ENCODE results near the gene CAMSAP1.

Gene CAMSAP1

DNA sequence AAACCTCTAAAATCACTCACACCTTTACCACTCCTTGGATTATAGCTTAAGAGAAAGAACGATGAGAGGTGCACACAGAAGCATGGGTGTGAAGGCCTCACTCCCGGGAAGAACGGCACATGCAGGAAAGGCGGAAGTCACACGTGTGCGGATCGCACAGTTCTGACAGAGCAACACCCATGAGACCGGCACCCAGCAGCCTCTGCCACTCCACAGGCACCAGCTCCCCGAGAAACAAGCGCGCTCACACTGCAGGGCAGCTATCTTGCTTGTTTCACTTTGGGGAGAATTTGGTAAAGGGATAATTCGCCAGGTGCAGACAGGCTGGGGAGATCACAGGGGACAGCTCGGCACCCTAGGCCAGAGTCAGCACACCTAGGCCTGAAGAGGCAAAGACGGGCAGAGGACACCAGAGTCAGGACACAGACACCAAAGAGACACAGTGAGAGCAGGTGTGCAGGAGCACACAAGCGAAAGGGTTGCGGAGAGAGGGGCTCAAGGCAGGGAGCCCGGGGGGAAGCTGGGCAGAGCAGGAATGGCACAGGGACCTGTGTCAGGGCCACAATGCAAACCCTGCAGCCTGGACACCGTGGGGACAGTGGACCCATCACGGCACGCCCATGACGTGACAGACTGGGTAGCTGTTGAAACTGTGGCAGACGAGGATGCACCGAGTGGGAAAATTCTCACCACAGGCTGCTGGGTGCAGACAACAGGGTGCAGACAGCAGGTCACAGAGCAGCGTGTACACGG is 81.7 kb downstream of the CAMSAP1 start:
- peaks cover 6% of the 10 kb centered on the region for H3K4me1 Mint-ChIP-seq
- no peak overlapping the region for H3K27ac Mint-ChIP-seq
- DNase-seq (ENCODE audit: low spot score in 2 of 2), result no peak
- H3K4me3 Mint-ChIP-seq, result no peak overlapping the region
- H3K9me3 Mint-ChIP-seq, result peaks cover 3% of the 10 kb centered on the region
- peaks cover 55% of the 10 kb centered on the region for H3K36me3 Mint-ChIP-seq
- no peaks in the 10 kb centered on the region for H3K27me3 Mint-ChIP-seq
- no peak for ATAC-seq (ENCODE audit: low read depth)

GRCh38 chr9:135823036-135823435 is 84.3 kb downstream of the CAMSAP1 start:
- H3K36me3 Mint-ChIP-seq, result peaks cover 48% of the 10 kb centered on the region

GRCh38 chr9:135822374-135822755 is 85.0 kb downstream of the CAMSAP1 start:
- H3K9me3 Mint-ChIP-seq, result no peaks in the 10 kb centered on the region
- H3K27ac Mint-ChIP-seq, result no peak overlapping the region
- no peak overlapping the region for H3K4me3 Mint-ChIP-seq
- H3K27me3 Mint-ChIP-seq, result no peaks in the 10 kb centered on the region
- H3K36me3 Mint-ChIP-seq, result peaks cover 49% of the 10 kb centered on the region
- peaks cover 2% of the 10 kb centered on the region for H3K4me1 Mint-ChIP-seq
- DNase-seq (ENCODE audit: low spot score in 2 of 2), result no peak
- no peak for ATAC-seq (ENCODE audit: low read depth)

More at GRCh38 chr9:135823036-135823435, 84.3 kb downstream of the CAMSAP1 start:
- H3K9me3 Mint-ChIP-seq, result peaks cover under 1% of the 10 kb centered on the region
- peaks cover 3% of the 10 kb centered on the region for H3K4me1 Mint-ChIP-seq
- no peaks in the 10 kb centered on the region for H3K27me3 Mint-ChIP-seq
- H3K4me3 Mint-ChIP-seq, result no peak overlapping the region
- H3K27ac Mint-ChIP-seq, result no peak overlapping the region
- ATAC-seq (ENCODE audit: low read depth) (no peak), DNase-seq (ENCODE audit: low spot score in 2 of 2) (no peak)

DNA sequence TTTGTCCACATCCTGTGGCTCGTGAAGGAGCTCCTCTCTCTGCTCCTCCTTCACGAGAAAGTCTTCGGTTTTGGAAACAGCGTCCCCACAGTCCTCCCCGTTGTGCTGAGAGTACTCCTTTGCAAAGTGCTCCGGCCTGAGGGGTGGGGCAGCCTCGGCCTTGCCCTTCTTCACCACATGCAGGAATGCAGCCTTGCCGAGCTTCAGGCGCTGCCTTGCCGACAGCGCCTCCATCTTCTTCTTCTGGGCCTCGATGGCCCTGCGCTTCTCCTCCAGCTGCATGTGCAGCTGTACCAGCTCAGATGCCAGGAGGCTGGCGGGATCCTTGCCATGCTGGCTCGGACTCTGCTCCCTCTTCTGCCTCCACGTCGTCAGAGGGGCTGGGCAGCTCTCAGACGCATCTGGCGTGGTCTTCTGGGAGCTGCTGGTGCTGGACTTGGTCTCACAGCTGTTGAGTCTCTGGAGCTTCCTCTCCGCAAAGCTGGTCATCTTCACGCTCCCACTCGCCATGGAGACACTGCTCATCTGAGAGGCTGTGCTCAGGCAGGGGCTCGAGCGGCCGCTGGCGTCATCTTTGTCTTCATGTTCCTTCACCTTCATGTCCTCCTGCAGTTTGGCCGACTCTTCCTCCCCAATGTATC is 85.5 kb downstream of the CAMSAP1 start:
- H3K4me3 Mint-ChIP-seq, result no peak overlapping the region
- DNase-seq (ENCODE audit: low spot score in 2 of 2) (no peak), ATAC-seq (ENCODE audit: low read depth) (no peak)
- no peak overlapping the region for H3K27ac Mint-ChIP-seq
- no peaks in the 10 kb centered on the region for H3K27me3 Mint-ChIP-seq
- peaks cover 52% of the 10 kb centered on the region for H3K36me3 Mint-ChIP-seq
- no peaks in the 10 kb centered on the region for H3K9me3 Mint-ChIP-seq
- peaks cover 2% of the 10 kb centered on the region for H3K4me1 Mint-ChIP-seq

DNA sequence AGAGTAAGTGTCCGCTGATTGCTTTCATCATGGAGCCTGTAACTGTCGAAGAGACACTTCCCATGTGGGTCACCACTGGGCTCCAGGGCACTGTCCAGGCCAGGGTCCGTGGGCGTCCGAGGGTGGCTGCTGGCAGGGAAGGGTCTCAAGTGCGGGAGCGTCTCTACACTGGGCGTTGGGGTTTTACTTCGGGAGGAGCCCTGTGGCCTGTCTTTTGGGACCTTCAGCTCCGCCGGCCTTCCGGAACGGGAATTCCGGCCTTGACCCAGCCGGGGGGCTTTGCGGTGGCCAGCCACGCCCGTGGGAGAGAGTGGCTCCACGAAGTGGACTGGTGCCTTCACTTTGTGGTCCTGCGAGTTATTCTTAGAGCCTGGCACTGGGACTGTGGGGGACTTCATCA is 86.2 kb downstream of the CAMSAP1 start:
- H3K4me3 Mint-ChIP-seq, result no peak overlapping the region
- no peak overlapping the region for H3K27ac Mint-ChIP-seq
- H3K27me3 Mint-ChIP-seq, result no peaks in the 10 kb centered on the region
- no peaks in the 10 kb centered on the region for H3K9me3 Mint-ChIP-seq
- DNase-seq (ENCODE audit: low spot score in 2 of 2) (no peak), ATAC-seq (ENCODE audit: low read depth) (no peak)
- H3K4me1 Mint-ChIP-seq, result peaks cover 2% of the 10 kb centered on the region
- H3K36me3 Mint-ChIP-seq, result peaks cover 52% of the 10 kb centered on the region

DNA sequence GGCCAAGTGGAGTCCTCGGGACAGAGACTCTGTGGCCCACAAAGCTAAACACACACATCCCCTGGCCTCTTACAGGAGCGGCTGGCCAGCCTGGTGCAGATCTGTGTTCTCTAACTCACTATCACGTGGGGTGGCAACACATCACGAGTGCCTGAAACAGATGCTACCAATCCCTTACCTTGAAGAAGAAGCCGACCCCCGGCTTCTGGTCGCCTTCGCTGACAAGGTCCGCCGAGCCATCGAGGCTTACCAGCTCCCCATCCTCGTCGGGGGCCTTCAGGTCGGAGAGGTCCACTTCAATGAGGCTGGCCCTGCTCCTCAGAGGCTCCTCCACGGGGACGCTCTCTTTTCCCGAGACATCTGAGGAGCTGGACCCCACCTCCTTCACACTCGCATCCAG is 86.7 kb downstream of the CAMSAP1 start:
- no peak for DNase-seq (ENCODE audit: low spot score in 2 of 2)
- H3K4me1 Mint-ChIP-seq, result peaks cover 2% of the 10 kb centered on the region
- H3K36me3 Mint-ChIP-seq, result peaks cover 56% of the 10 kb centered on the region
- ATAC-seq (ENCODE audit: low read depth), result no peak
- H3K27ac Mint-ChIP-seq, result no peak overlapping the region
- no peaks in the 10 kb centered on the region for H3K27me3 Mint-ChIP-seq
- H3K4me3 Mint-ChIP-seq, result no peak overlapping the region
- no peaks in the 10 kb centered on the region for H3K9me3 Mint-ChIP-seq

GRCh38 chr9:135819905-135820304 is 87.4 kb downstream of the CAMSAP1 start:
- ATAC-seq (ENCODE audit: low read depth) (no peak), DNase-seq (ENCODE audit: low spot score in 2 of 2) (no peak)
- H3K27me3 Mint-ChIP-seq, result no peaks in the 10 kb centered on the region
- H3K4me3 Mint-ChIP-seq, result no peak overlapping the region
- peaks cover 2% of the 10 kb centered on the region for H3K4me1 Mint-ChIP-seq
- peaks cover 50% of the 10 kb centered on the region for H3K36me3 Mint-ChIP-seq
- no peaks in the 10 kb centered on the region for H3K9me3 Mint-ChIP-seq
- H3K27ac Mint-ChIP-seq, result no peak overlapping the region

DNA sequence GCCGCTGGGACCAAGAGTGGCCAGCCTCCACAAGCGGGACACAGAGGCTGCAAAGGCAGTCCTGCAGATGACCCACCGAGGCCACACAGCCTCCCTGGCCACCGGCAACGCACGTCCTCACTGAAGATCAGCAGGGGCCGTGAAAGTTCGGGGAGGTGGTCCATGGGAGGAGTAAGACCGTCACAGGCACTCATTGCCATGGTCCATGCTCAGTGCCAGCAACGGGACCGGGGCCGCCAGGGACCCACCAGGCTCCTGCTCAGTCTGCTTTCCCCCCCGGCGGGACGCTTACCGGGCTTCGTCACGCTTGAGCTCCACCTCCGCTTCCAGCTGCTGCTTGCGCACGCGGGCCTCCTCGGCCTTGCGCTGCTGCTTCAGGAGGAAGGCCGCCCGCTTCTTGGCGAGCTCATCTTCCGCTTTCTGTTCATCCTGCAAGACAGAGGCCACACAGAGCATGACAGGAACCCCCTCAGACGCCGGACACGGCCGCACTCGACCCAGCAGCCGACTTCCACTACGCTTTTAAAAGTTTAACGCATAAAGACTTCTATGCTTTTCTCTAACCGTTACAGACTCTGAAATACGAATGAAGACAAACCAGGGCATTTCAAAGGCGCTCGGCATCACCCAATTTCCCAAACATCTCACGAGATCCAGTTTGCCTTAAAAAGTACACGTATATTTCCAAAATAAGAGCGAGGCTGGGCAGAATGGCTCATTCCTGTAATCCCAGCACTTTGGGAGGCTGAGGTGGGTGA is 88.4 kb downstream of the CAMSAP1 start:
- Mint-ChIP-seq H3K9me3 (no peaks in the 10 kb centered on the region), H3K27ac (no peak overlapping the region), H3K4me1 (peaks cover 2% of the 10 kb centered on the region), H3K27me3 (no peaks in the 10 kb centered on the region), H3K4me3 (no peak overlapping the region), H3K36me3 (peaks cover 57% of the 10 kb centered on the region)
- no peak for DNase-seq (ENCODE audit: low spot score in 2 of 2)
- ATAC-seq (ENCODE audit: low read depth), result no peak

- H3K9me3 Mint-ChIP-seq, result no peaks in the 10 kb centered on the region
- no peak overlapping the region for H3K27ac Mint-ChIP-seq
- no peak for DNase-seq (ENCODE audit: low spot score in 2 of 2)
- no peak for ATAC-seq (ENCODE audit: low read depth)
- H3K4me1 Mint-ChIP-seq, result peaks cover 2% of the 10 kb centered on the region
- peaks cover 60% of the 10 kb centered on the region for H3K36me3 Mint-ChIP-seq
- H3K4me3 Mint-ChIP-seq, result no peak overlapping the region
- no peaks in the 10 kb centered on the region for H3K27me3 Mint-ChIP-seq
These were observed 89.2 kb downstream of the CAMSAP1 start for GRCh38 chr9:135817951-135818717.

GRCh38 chr9:135816651-135816970 is 90.7 kb downstream of the CAMSAP1 start:
- ATAC-seq (ENCODE audit: low read depth) (no peak), DNase-seq (ENCODE audit: low spot score in 2 of 2) (no peak)
- Mint-ChIP-seq H3K4me1 (no peaks in the 10 kb centered on the region), H3K9me3 (no peaks in the 10 kb centered on the region), H3K27me3 (no peaks in the 10 kb centered on the region), H3K4me3 (no peak overlapping the region), H3K27ac (no peak overlapping the region), H3K36me3 (peaks cover 55% of the 10 kb centered on the region)

GRCh38 chr9:135815830-135816650 is 91.3 kb downstream of the CAMSAP1 start:
- Mint-ChIP-seq H3K4me3 (no peak overlapping the region), H3K27me3 (no peaks in the 10 kb centered on the region), H3K4me1 (no peaks in the 10 kb centered on the region), H3K9me3 (no peaks in the 10 kb centered on the region), H3K36me3 (peaks cover 59% of the 10 kb centered on the region), H3K27ac (no peak overlapping the region)
- no peak for ATAC-seq (ENCODE audit: low read depth)
- DNase-seq (ENCODE audit: low spot score in 2 of 2), result no peak

GRCh38 chr9:135815413-135815812 is 91.9 kb downstream of the CAMSAP1 start:
- Mint-ChIP-seq H3K4me1 (no peaks in the 10 kb centered on the region), H3K36me3 (peaks cover 59% of the 10 kb centered on the region), H3K9me3 (no peaks in the 10 kb centered on the region), H3K27me3 (no peaks in the 10 kb centered on the region), H3K27ac (no peak overlapping the region), H3K4me3 (no peak overlapping the region)
- ATAC-seq (ENCODE audit: low read depth) (no peak), DNase-seq (ENCODE audit: low spot score in 2 of 2) (no peak)

DNA sequence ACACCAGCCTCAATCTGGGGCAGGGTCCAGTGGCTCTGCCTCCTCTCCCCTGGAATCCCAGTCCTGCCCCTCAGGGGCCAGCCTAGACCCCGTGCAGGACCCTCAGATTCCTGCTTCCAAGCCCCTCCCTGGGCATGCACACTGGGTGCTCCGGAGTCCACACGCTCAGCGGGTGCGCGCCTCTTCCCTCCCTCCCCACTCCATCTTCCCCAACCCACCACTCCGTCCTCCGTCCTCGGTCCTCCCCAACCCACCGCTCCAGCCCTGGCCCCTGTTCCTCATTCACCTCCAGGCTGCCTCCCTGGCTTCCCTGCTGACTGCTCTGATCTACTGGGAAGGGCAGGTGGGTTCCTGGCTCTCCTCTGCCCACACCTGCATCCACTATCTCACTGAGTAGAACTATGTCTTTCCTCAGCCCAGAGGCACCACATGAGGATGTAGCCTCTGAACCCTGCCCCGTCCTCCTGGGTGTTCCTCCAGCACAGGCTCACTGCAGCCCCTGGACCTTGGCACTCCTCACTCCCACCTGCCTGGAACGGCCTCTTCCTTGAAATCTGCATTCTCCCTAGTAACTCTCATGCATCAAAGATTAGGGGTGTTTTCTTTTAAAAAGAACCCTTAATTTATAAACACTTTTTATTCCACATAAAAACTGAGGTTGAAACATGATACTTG is 92.8 kb downstream of the CAMSAP1 start:
- Mint-ChIP-seq H3K9me3 (no peaks in the 10 kb centered on the region), H3K27me3 (no peaks in the 10 kb centered on the region), H3K36me3 (peaks cover 60% of the 10 kb centered on the region), H3K4me3 (no peak overlapping the region), H3K27ac (no peak overlapping the region), H3K4me1 (no peaks in the 10 kb centered on the region)
- DNase-seq (ENCODE audit: low spot score in 2 of 2) (no peak), ATAC-seq (ENCODE audit: low read depth) (no peak)
